ENCODE measurements around the gene TPR. TPM values are rescaled to one million over a fixed set of nuclear protein-coding genes. Genes with fewer than 3 reads are reported as not detected.

TPR gene
- polyA plus RNA-seq, 2 of the 4 experiments (the other 2 are of a cell fraction) = 49.0 to 93.2 TPM

DNA sequence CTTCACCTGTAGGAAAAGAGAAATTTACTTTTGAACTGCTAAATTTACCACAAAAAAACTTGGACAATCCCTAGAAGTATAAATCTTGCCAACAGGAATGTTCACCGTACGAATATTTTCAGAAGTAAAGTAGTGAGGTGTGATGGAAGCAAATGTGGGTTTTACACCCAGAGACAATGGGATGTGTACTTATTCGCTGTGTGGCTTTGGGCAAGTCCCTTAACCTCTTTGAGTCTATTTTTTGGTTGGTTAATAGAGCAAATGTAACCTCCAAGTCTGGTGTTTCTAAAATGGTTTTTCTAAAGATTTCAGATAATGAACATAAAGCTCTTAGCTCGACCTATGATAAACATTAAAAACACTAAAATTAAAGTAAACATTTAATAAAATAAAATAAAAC lies 51.2 kb downstream of the TPR start:
- no peaks in the 10 kb centered on the region for H3K9me3 ChIP-seq
- no peak overlapping the region for H3K4me2 ChIP-seq
- H3K4me1 ChIP-seq = no peaks in the 10 kb centered on the region
- H3K27ac ChIP-seq = no peak overlapping the region
- CTCF ChIA-PET = no interaction called here
- WGBS (ENCODE audit: missing lambda C conversion rate) = 91% methylated on average over 4 of the region's 4 CpGs
- ATAC-seq (no peak), FAIRE-seq (no peak), DNase-seq (ENCODE audit: low read depth in 1 of 2, low spot score in 1 of 2) (no peak)
- no peak for TF ChIP-seq TFCP2L1 (CRISPR knock-in tag; IDR thresholded peaks at IDR 0.05)
- TF ChIP-seq, protein P1, sequence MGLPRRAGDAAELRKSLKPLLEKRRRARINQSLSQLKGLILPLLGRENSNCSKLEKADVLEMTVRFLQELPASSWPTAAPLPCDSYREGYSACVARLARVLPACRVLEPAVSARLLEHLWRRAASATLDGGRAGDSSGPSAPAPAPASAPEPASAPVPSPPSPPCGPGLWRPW (IDR thresholded peaks at IDR 0.05) = no peak
- POLR2A ChIA-PET = no interaction called here
- no peak overlapping the region for H3K4me3 ChIP-seq

DNA sequence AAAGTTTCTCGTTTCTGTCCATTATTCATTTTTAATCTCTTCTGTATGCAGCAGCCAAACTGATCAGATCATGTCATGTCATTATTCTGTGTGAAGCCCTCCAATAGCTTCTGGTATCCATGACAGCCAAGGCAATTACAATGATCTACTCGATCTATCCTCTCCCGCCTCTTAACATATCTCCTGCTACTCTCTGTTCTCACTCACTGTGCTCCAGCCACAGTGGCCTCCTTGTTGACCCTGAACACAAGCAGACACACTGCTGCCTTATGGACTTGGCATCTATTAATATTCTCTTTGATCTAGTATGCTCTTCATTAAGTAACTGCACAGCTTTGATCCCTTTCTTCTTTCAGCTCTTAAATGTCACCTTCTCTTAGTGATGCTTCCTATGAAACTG lies 59.5 kb downstream of the TPR start:
- H3K27ac ChIP-seq = no peak overlapping the region
- ChIA-PET CTCF (no interaction called here), POLR2A (no interaction called here)
- H3K4me2 ChIP-seq = no peak overlapping the region
- no peaks in the 10 kb centered on the region for H3K9me3 ChIP-seq
- no peak for ATAC-seq
- no peak for TF ChIP-seq HEYL (CRISPR knock-in tag; IDR thresholded peaks at IDR 0.05)
- no peak for TF ChIP-seq ZNF302 (CRISPR knock-in tag; IDR thresholded peaks at IDR 0.05)
- TF ChIP-seq, protein P2, sequence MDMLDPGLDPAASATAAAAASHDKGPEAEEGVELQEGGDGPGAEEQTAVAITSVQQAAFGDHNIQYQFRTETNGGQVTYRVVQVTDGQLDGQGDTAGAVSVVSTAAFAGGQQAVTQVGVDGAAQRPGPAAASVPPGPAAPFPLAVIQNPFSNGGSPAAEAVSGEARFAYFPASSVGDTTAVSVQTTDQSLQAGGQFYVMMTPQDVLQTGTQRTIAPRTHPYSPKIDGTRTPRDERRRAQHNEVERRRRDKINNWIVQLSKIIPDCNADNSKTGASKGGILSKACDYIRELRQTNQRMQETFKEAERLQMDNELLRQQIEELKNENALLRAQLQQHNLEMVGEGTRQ (IDR thresholded peaks at IDR 0.05) = no peak
- TF ChIP-seq HOXB13 (CRISPR knock-in tag; IDR thresholded peaks at IDR 0.05; ENCODE audit: low read depth) = no peak
- no peak for TF ChIP-seq ZC3H11A (IDR thresholded peaks at IDR 0.05)
- no peak for TF ChIP-seq FOSB (CRISPR knock-in tag; IDR thresholded peaks at IDR 0.05)
- no peak for TF ChIP-seq SMC3 (IDR thresholded peaks at IDR 0.05)
- no peak for TF ChIP-seq KDM1A (IDR thresholded peaks at IDR 0.05; ENCODE audit: low read depth)
- TF ChIP-seq, protein P3, sequence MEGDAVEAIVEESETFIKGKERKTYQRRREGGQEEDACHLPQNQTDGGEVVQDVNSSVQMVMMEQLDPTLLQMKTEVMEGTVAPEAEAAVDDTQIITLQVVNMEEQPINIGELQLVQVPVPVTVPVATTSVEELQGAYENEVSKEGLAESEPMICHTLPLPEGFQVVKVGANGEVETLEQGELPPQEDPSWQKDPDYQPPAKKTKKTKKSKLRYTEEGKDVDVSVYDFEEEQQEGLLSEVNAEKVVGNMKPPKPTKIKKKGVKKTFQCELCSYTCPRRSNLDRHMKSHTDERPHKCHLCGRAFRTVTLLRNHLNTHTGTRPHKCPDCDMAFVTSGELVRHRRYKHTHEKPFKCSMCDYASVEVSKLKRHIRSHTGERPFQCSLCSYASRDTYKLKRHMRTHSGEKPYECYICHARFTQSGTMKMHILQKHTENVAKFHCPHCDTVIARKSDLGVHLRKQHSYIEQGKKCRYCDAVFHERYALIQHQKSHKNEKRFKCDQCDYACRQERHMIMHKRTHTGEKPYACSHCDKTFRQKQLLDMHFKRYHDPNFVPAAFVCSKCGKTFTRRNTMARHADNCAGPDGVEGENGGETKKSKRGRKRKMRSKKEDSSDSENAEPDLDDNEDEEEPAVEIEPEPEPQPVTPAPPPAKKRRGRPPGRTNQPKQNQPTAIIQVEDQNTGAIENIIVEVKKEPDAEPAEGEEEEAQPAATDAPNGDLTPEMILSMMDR (IDR thresholded peaks at IDR 0.05) = no peak
- TF ChIP-seq, protein P4, sequence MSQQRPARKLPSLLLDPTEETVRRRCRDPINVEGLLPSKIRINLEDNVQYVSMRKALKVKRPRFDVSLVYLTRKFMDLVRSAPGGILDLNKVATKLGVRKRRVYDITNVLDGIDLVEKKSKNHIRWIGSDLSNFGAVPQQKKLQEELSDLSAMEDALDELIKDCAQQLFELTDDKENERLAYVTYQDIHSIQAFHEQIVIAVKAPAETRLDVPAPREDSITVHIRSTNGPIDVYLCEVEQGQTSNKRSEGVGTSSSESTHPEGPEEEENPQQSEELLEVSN (IDR thresholded peaks at IDR 0.05; ENCODE audit: borderline replicate concordance, low read depth) = no peak
- no peak for TF ChIP-seq NFE2L2 (conservative IDR thresholded peaks at IDR 0.05; ENCODE audit: low read length)
- TF ChIP-seq FOSL2 (IDR thresholded peaks at IDR 0.05) = no peak
- TF ChIP-seq FOSL2 (CRISPR knock-in tag; IDR thresholded peaks at IDR 0.05) = no peak
- no peak for TF ChIP-seq PHF8 (IDR thresholded peaks at IDR 0.05; ENCODE audit: borderline replicate concordance, low read depth)
- no peak overlapping the region for H3K4me3 ChIP-seq
- no peaks in the 10 kb centered on the region for H3K4me1 ChIP-seq
- WGBS (ENCODE audit: missing lambda C conversion rate) = 92% methylated on average over 3 of the region's 3 CpGs
- no peak for DNase-seq (ENCODE audit: low read depth in 1 of 2, low spot score in 1 of 2)
- no peak for FAIRE-seq

DNA sequence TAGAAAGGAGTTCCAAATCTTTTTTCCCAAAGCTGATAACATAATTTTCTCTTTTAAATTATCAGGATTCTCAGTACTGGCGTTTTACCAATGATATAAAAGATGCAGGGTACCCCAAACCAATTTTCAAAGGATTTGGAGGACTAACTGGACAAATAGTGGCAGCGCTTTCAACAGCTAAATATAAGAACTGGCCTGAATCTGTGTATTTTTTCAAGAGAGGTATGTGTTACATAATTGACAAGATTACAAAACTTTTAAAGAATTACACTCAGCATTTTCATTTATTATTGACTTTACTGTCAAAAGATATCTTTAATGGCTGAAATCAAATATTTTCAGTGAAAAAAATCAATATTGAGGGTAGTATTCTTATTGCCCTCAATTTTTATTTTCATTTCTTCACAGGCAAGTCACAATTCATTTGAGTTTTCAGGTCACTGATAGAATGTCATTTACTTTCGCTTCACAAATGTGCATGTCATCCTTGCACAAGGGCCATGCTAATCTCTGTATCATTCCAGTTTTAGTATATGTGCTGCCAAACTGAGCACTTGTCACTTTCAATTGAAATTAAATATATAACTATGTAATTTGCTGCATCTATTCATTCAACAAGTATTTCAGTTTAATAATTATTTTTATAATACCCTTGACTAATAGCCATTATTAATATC lies 63.5 kb downstream of the TPR start:
- FAIRE-seq = no peak
- DNase-seq (ENCODE audit: low read depth in 1 of 2, low spot score in 1 of 2) = no peak
- Histone ChIP-seq H3K27ac (no peak overlapping the region), H3K4me1 (no peaks in the 10 kb centered on the region), H3K9me3 (no peaks in the 10 kb centered on the region), H3K4me3 (no peak overlapping the region), H3K4me2 (no peak overlapping the region)
- ATAC-seq = no peak
- POLR2A ChIA-PET = no interaction called here
- CTCF ChIA-PET = no interaction called here
- 89% methylated on average over 3 of the region's 3 CpGs for WGBS (ENCODE audit: missing lambda C conversion rate)
- TF ChIP-seq, protein P5, sequence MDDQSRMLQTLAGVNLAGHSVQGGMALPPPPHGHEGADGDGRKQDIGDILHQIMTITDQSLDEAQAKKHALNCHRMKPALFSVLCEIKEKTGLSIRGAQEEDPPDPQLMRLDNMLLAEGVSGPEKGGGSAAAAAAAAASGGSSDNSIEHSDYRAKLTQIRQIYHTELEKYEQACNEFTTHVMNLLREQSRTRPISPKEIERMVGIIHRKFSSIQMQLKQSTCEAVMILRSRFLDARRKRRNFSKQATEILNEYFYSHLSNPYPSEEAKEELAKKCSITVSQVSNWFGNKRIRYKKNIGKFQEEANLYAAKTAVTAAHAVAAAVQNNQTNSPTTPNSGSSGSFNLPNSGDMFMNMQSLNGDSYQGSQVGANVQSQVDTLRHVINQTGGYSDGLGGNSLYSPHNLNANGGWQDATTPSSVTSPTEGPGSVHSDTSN (IDR thresholded peaks at IDR 0.05) = no peak
- TF ChIP-seq, protein P6, sequence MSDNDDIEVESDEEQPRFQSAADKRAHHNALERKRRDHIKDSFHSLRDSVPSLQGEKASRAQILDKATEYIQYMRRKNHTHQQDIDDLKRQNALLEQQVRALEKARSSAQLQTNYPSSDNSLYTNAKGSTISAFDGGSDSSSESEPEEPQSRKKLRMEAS (IDR thresholded peaks at IDR 0.05) = no peak
- TF ChIP-seq ZSCAN20 (CRISPR knock-in tag; IDR thresholded peaks at IDR 0.05) (no peak), RNF2 (IDR thresholded peaks at IDR 0.05; ENCODE audit: borderline replicate concordance, low read depth) (no peak), RARB (CRISPR knock-in tag; IDR thresholded peaks at IDR 0.05) (no peak), KDM5A (IDR thresholded peaks at IDR 0.05) (no peak), RFX5 (IDR thresholded peaks at IDR 0.05) (no peak), POLR2A (IDR thresholded peaks at IDR 0.05; ENCODE audit: low read length) (no peak), CHD2 (IDR thresholded peaks at IDR 0.05; ENCODE audit: low read length, partially characterized antibody) (no peak), SMC3 (IDR thresholded peaks at IDR 0.05) (no peak), CBX8 (IDR thresholded peaks at IDR 0.05) (no peak), TFCP2L1 (CRISPR knock-in tag; IDR thresholded peaks at IDR 0.05) (no peak), CHD4 (IDR thresholded peaks at IDR 0.05; ENCODE audit: borderline replicate concordance) (no peak), FOSB (CRISPR knock-in tag; IDR thresholded peaks at IDR 0.05) (no peak), RCOR1 (IDR thresholded peaks at IDR 0.05; ENCODE audit: low read depth, low read length) (no peak)
- TF ChIP-seq, protein P3 (IDR thresholded peaks at IDR 0.05) = no peak

Measured in A549 (cell line).